Effector CD8-positive, alpha-beta T cell (primary cell): ENCODE data around the gene E2F1.
"Not testable (repeated sequence)": the region's sequence is repeated elsewhere in the genome, so short reads cannot be mapped to it uniquely, and the experiment has no call there.

Experiments
- DNase-seq: peaks from one replicate; lab custom pipeline; 2025; lab: John Stamatoyannopoulos, UW

The E2F1 gene

GRCh38 chr20:33640287-33640686 lies 45.9 kb downstream of the E2F1 start:
- no peak for DNase-seq

DNA sequence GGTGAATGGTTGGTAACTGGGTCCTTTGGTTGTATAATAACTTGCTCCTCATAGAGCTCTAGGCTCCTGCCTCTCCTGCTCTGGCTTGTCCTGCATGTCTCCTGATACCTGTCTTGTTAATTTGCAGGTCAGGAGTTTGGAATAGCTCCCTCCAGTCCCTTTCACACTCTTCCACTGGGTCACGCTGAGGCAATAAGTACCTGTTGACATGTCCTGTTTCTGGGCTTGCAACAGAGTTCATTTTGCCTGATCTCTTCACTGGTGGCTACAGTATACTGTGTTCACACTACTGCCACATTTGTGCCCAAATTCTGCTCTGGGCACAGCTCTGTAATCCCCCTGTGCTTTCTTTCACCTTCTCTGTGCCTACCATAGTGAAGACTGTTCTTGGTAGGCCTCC lies 49.4 kb downstream of the E2F1 start:
- no peak for DNase-seq

- no peak for DNase-seq
Measured at GRCh38 chr20:33635341-33635740, 50.8 kb downstream of the E2F1 start.

GRCh38 chr20:33631910-33632309 lies 54.3 kb downstream of the E2F1 start:
- not testable (repeated sequence) for DNase-seq

- DNase-seq: no peak
Measured at GRCh38 chr20:33630507-33630906, 55.7 kb downstream of the E2F1 start.

GRCh38 chr20:33629979-33630378 lies 56.2 kb downstream of the E2F1 start:
- no peak for DNase-seq

DNA sequence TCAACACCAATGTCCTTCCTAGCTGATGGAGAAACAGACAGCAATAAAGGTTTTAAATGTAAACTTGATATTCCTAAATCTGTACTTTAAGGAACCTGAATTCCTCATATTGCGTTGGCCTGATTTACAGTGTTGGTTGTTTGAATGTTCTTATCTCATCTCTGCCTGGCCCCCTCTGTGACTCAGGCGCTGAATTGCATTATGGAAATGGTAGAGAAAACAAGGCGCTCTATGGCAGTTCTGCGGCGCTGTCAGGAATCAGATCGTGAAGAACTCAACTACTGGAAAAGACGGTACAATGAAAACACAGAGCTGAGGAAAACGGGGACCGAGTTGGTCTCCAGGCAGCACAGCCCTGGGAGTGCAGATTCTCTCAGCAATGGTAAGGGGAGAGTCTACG lies 56.7 kb downstream of the E2F1 start:
- DNase-seq: no peak

- DNase-seq: no peak
Measured at GRCh38 chr20:33627577-33628216, 58.5 kb downstream of the E2F1 start.

- no peak for DNase-seq
Measured at GRCh38 chr20:33626190-33626589, 60.0 kb downstream of the E2F1 start.
